NCI-H226 (cell line): ENCODE results near the gene YPEL3.

Experiments
- DNase-seq: peaks from one replicate; pipeline ENCODE4 v3.0.0-alpha.2; 2015

YPEL3 gene

GRCh38 chr16:30068333-30068732, 27.7 kb downstream of the YPEL3 start:
- DNase-seq = no peak

- DNase-seq = no peak
These were observed 28.5 kb downstream of the YPEL3 start for GRCh38 chr16:30067584-30067916.

GRCh38 chr16:30066761-30067583, 29.0 kb downstream of the YPEL3 start:
- DNase-seq = no peak

- DNase-seq = peak; percentile 76
These were observed 29.9 kb downstream of the YPEL3 start for GRCh38 chr16:30065943-30066760.

- DNase-seq = peak; percentile 98
These were observed 30.7 kb downstream of the YPEL3 start, which contains the start of gene ALDOA for GRCh38 chr16:30065102-30065942. Gene ALDOA, plus strand, starts transcription at chr16:30065760. Its CDS starts 1,138 bp downstream, at chr16:30066898.

- DNase-seq = no peak
These were observed 31.3 kb downstream of the YPEL3 start for GRCh38 chr16:30064729-30065101.

- DNase-seq = no peak
These were observed 31.9 kb downstream of the YPEL3 start for GRCh38 chr16:30063893-30064728.

GRCh38 chr16:30063278-30063892, 32.6 kb downstream of the YPEL3 start:
- DNase-seq = no peak

- no peak for DNase-seq
These were observed 35.0 kb downstream of the YPEL3 start for GRCh38 chr16:30060836-30061554.

GRCh38 chr16:30060346-30060745, 35.7 kb downstream of the YPEL3 start:
- DNase-seq = no peak

- peak; percentile 55 for DNase-seq
These were observed 41.0 kb downstream of the YPEL3 start for GRCh38 chr16:30054959-30055553.

GRCh38 chr16:30054451-30054850, 41.6 kb downstream of the YPEL3 start:
- DNase-seq = no peak

- peak; percentile 95 for DNase-seq
These were observed 42.5 kb downstream of the YPEL3 start for GRCh38 chr16:30053376-30054015.

- DNase-seq = peak; percentile 91
These were observed 43.2 kb downstream of the YPEL3 start for GRCh38 chr16:30052671-30053372.

GRCh38 chr16:30051518-30051917, 44.5 kb downstream of the YPEL3 start:
- peak; percentile 70 for DNase-seq

- DNase-seq = no peak
These were observed 46.1 kb downstream of the YPEL3 start for GRCh38 chr16:30049871-30050270.

- no peak for DNase-seq
These were observed 49.4 kb downstream of the YPEL3 start for GRCh38 chr16:30046588-30046987.

GRCh38 chr16:30046178-30046577, 49.8 kb downstream of the YPEL3 start:
- DNase-seq = no peak
